Epidermal melanocyte (primary cell): Measurements from ENCODE around the gene CHD6.

Experiments
- DNase-seq: peaks from one replicate; pipeline ENCODE4 v3.0.0; 2011; ENCODE audit warnings: low spot score; ENCODE audit not compliant: insufficient read length

Gene CHD6

GRCh38 chr20:41432746-41433145 is 185.4 kb downstream of the CHD6 start:
- no peak for DNase-seq

GRCh38 chr20:41428285-41428684 is 189.9 kb downstream of the CHD6 start:
- no peak for DNase-seq

- no peak for DNase-seq
These were observed 190.3 kb downstream of the CHD6 start for GRCh38 chr20:41427833-41428232.

GRCh38 chr20:41426976-41427375 is 191.2 kb downstream of the CHD6 start:
- DNase-seq: no peak

GRCh38 chr20:41426086-41426830 is 191.9 kb downstream of the CHD6 start:
- DNase-seq: no peak

GRCh38 chr20:41425180-41425884 is 192.8 kb downstream of the CHD6 start:
- no peak for DNase-seq

- DNase-seq: no peak
These were observed 193.6 kb downstream of the CHD6 start for GRCh38 chr20:41424546-41424945.

GRCh38 chr20:41424011-41424410 is 194.2 kb downstream of the CHD6 start:
- no peak for DNase-seq

- no peak for DNase-seq
These were observed 195.2 kb downstream of the CHD6 start for GRCh38 chr20:41422953-41423352.

- DNase-seq: no peak
These were observed 199.4 kb downstream of the CHD6 start for GRCh38 chr20:41418739-41419293.

- DNase-seq: no peak
These were observed 200.1 kb downstream of the CHD6 start for GRCh38 chr20:41418031-41418430.

- no peak for DNase-seq
These were observed 203.0 kb downstream of the CHD6 start for GRCh38 chr20:41415191-41415590.

GRCh38 chr20:41413169-41413568 is 205.0 kb downstream of the CHD6 start:
- no peak for DNase-seq

GRCh38 chr20:41412324-41413120 is 205.7 kb downstream of the CHD6 start:
- no peak for DNase-seq

- peak; percentile 48 for DNase-seq
These were observed 206.8 kb downstream of the CHD6 start for GRCh38 chr20:41411391-41411847.

- peak; percentile 78 for DNase-seq
These were observed 209.2 kb downstream of the CHD6 start for GRCh38 chr20:41408986-41409385.

GRCh38 chr20:41408156-41408794 is 209.9 kb downstream of the CHD6 start:
- DNase-seq: no peak

GRCh38 chr20:41407607-41408006 is 210.6 kb downstream of the CHD6 start:
- DNase-seq: no peak

GRCh38 chr20:41406896-41407444 is 211.2 kb downstream of the CHD6 start:
- DNase-seq: no peak

- no peak for DNase-seq
These were observed 211.8 kb downstream of the CHD6 start for GRCh38 chr20:41406353-41406752.

- no peak for DNase-seq
These were observed 212.7 kb downstream of the CHD6 start for GRCh38 chr20:41405436-41405835.
